K562 (cell line): ENCODE measurements around the gene TMEM187. TPM values are rescaled to one million over a fixed set of nuclear protein-coding genes. Genes with fewer than 3 reads are reported as not detected.

Experiments used
- CXXC5 ChIP-seq: fragments of 250-450 bp; sonication (Bioruptor Pico); IDR thresholded peaks from 2 replicates; pipeline ENCODE4 v1.8.0; 2022; ENCODE audit warnings: inconsistent platforms, mild to moderate bottlenecking, moderate library complexity
- E2F3 ChIP-seq: fragments of 250-450 bp; sonication (Bioruptor Pico); IDR thresholded peaks from 2 replicates; pipeline ENCODE4 v1.4.0; 2020; ENCODE audit warnings: mild to moderate bottlenecking
- HDAC1 ChIP-seq, 2 experiments: fragments of 450-650 bp; IDR thresholded peaks; 2 replicates each; pipeline ENCODE4 v1.6.1; 2016 to 2017; ENCODE audit warnings: inconsistent platforms in 1 of 2, mild to moderate bottlenecking in 1 of 2, moderate library complexity in 1 of 2
- HDGF ChIP-seq: fragments of 450-650 bp; IDR thresholded peaks from 2 replicates; pipeline ENCODE4 v1.6.1; 2016
- HMG20B ChIP-seq: fragments of 250-450 bp; sonication (Bioruptor Pico); IDR thresholded peaks from 2 replicates; pipeline ENCODE4 v1.5.0; 2021; ENCODE audit warnings: mild to moderate bottlenecking
- HMGN3 ChIP-seq: IDR thresholded peaks from 2 replicates; pipeline ENCODE4 v1.6.1; 2011; ENCODE audit warnings: borderline replicate concordance, low read depth, mild to moderate bottlenecking, mixed read lengths, low read length; ENCODE audit not compliant: insufficient read length; ENCODE audit errors: extremely low read depth
- IRF2 ChIP-seq: sonication (generic); formaldehyde crosslinking; IDR thresholded peaks from 2 replicates; pipeline ENCODE4 v1.8.1; 2022; ENCODE audit warnings: mild to moderate bottlenecking, missing genetic modification reagents
- LCOR ChIP-seq: sonication (generic); formaldehyde crosslinking; IDR thresholded peaks from 2 replicates; pipeline ENCODE4 v1.8.0; 2022; ENCODE audit warnings: mild to moderate bottlenecking, missing genetic modification reagents
- MAFG ChIP-seq: fragments of 450-650 bp; conservative IDR thresholded peaks from 2 replicates; pipeline ENCODE4 v1.6.1; 2016; ENCODE audit warnings: missing genetic modification characterization, missing compliant biosample characterization
- MXD1 ChIP-seq: fragments of 250-450 bp; sonication (Bioruptor Pico); IDR thresholded peaks from 2 replicates; pipeline ENCODE4 v1.8.0; 2021; ENCODE audit warnings: borderline replicate concordance, mild to moderate bottlenecking, moderate library complexity; ENCODE audit not compliant: poor library complexity, severe bottlenecking
- PURB ChIP-seq: sonication (generic); formaldehyde crosslinking; IDR thresholded peaks from 2 replicates; pipeline ENCODE4 v1.9.0; 2021; ENCODE audit warnings: low read depth, mild to moderate bottlenecking, missing genetic modification reagents
- ZNF133 ChIP-seq: fragments of 250-450 bp; sonication (Bioruptor Pico); IDR thresholded peaks from 2 replicates; pipeline ENCODE4 v1.4.0; 2020; ENCODE audit warnings: mild to moderate bottlenecking
- ZNF277 ChIP-seq: fragments of 250-450 bp; sonication (Bioruptor Pico); IDR thresholded peaks from 2 replicates; pipeline ENCODE4 v1.8.0; 2022; ENCODE audit warnings: inconsistent platforms, mild to moderate bottlenecking, moderate library complexity, borderline replicate concordance
- ZNF551 ChIP-seq: fragments of 250-450 bp; sonication (Bioruptor Pico); IDR thresholded peaks from 2 replicates; pipeline ENCODE4 v1.5.0; 2021; ENCODE audit warnings: mild to moderate bottlenecking, moderate library complexity
- ZNF780A ChIP-seq: fragments of 250-450 bp; sonication (Bioruptor Pico); IDR thresholded peaks from 2 replicates; pipeline ENCODE4 v1.5.0; 2021; ENCODE audit warnings: mild to moderate bottlenecking
- polyA plus RNA-seq, 8 experiments: library from polyadenylated mRNA; depleted of rRNA in 4 of 8; stranded (reverse) in 5 of 8; unstranded in 3 of 8; fragments of >200 nt; fragmentation: Nextera tagmentation in 2 of 8; fragmentation: Illumina TruSeq in 1 of 8; extraction: Ambion mirVana in 2 of 8; extraction: Trizol in 1 of 8; gene quantifications; 2 replicates each; pipeline versions ENCODE4 v1.2.1 to v1.2.3, GENCODE V29; 2011 to 2014; ENCODE audit warnings: inconsistent platforms in 1 of 8, missing spikeins in 1 of 8
- total RNA-seq, 7 experiments: library from RNA; depleted of rRNA in 6 of 7; stranded (reverse); fragments of >200 nt in 6 of 7; fragmentation: Illumina TruSeq in 2 of 7; extraction: Trizol in 2 of 7; gene quantifications; 2 replicates each; pipeline versions ENCODE4 v1.2.1 to v1.2.3, GENCODE V29; 2011 to 2021; ENCODE audit warnings: low replicate concordance in 1 of 7
- TF ChIP-seq, protein P1 (sequence below): fragments of 200-600 bp; sonication (generic); IDR thresholded peaks from one replicate; pipeline ENCODE4 v1.6.1; 2012; ENCODE audit warnings: mild to moderate bottlenecking, low read depth, low read length, inconsistent platforms

Gene TMEM187
- total and polyA plus RNA-seq, 9 of the 15 experiments (the other 6 are each of a cell fraction or from before 2014, with no cell fraction given): 0.13 to 6.4 (median 1.6) TPM

DNA sequence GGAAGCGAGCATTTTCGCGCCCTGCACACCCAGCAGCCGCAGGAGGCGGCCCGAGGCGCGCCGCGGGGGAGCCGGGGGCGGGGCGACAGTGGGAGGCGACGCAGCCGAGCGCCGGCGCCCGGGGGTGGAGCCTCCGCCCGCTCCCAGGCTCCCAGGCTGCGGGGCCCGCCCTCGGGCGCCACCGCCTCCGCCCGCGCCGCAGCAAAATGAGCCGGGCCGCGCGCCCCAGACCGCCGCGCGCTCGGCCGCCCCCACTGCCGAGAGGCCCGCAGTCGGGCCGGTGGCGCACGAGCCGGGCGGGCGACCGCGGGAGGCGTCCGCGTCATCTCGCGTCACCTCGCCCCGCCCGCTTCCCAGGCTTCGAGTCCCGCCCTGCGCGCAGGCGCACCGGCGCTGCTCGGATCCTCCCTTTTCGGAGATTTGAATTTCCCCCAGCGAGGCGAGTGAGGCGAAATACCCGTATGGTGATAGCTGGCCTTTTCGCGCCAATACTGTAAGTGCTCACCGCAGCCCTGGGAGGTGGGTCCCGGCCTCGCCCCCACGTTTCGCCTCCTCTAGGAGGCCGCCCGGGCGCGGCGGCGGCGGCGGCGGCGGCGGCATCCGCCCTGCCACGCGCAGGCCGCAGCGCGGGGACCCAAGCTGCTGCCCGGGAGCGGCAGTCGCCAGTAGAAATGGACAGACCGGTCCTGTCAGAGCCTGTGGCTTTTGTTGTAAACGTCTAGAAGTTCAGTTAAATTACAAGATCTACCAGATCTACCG is at the start of gene TMEM187 (continued):
- TF ChIP-seq ZNF780A (CRISPR knock-in tag): no peak
- no peak for TF ChIP-seq IRF2 (CRISPR knock-in tag)
- TF ChIP-seq HDGF: no peak
- no peak for TF ChIP-seq PURB (CRISPR knock-in tag)
- no peak for TF ChIP-seq HMG20B (CRISPR knock-in tag)
- peak; percentile 85 for TF ChIP-seq E2F3 (CRISPR knock-in tag)
- no peak for TF ChIP-seq ZNF551 (CRISPR knock-in tag)
- TF ChIP-seq CXXC5 (CRISPR knock-in tag): peak; percentile 67; the same call in 1 of the 2 replicates
- TF ChIP-seq HDAC1 (IDR thresholded peaks at IDR 0.05): no peak
- TF ChIP-seq MXD1 (CRISPR knock-in tag): no peak
- no peak for TF ChIP-seq ZNF133 (CRISPR knock-in tag)
- TF ChIP-seq, protein P1, sequence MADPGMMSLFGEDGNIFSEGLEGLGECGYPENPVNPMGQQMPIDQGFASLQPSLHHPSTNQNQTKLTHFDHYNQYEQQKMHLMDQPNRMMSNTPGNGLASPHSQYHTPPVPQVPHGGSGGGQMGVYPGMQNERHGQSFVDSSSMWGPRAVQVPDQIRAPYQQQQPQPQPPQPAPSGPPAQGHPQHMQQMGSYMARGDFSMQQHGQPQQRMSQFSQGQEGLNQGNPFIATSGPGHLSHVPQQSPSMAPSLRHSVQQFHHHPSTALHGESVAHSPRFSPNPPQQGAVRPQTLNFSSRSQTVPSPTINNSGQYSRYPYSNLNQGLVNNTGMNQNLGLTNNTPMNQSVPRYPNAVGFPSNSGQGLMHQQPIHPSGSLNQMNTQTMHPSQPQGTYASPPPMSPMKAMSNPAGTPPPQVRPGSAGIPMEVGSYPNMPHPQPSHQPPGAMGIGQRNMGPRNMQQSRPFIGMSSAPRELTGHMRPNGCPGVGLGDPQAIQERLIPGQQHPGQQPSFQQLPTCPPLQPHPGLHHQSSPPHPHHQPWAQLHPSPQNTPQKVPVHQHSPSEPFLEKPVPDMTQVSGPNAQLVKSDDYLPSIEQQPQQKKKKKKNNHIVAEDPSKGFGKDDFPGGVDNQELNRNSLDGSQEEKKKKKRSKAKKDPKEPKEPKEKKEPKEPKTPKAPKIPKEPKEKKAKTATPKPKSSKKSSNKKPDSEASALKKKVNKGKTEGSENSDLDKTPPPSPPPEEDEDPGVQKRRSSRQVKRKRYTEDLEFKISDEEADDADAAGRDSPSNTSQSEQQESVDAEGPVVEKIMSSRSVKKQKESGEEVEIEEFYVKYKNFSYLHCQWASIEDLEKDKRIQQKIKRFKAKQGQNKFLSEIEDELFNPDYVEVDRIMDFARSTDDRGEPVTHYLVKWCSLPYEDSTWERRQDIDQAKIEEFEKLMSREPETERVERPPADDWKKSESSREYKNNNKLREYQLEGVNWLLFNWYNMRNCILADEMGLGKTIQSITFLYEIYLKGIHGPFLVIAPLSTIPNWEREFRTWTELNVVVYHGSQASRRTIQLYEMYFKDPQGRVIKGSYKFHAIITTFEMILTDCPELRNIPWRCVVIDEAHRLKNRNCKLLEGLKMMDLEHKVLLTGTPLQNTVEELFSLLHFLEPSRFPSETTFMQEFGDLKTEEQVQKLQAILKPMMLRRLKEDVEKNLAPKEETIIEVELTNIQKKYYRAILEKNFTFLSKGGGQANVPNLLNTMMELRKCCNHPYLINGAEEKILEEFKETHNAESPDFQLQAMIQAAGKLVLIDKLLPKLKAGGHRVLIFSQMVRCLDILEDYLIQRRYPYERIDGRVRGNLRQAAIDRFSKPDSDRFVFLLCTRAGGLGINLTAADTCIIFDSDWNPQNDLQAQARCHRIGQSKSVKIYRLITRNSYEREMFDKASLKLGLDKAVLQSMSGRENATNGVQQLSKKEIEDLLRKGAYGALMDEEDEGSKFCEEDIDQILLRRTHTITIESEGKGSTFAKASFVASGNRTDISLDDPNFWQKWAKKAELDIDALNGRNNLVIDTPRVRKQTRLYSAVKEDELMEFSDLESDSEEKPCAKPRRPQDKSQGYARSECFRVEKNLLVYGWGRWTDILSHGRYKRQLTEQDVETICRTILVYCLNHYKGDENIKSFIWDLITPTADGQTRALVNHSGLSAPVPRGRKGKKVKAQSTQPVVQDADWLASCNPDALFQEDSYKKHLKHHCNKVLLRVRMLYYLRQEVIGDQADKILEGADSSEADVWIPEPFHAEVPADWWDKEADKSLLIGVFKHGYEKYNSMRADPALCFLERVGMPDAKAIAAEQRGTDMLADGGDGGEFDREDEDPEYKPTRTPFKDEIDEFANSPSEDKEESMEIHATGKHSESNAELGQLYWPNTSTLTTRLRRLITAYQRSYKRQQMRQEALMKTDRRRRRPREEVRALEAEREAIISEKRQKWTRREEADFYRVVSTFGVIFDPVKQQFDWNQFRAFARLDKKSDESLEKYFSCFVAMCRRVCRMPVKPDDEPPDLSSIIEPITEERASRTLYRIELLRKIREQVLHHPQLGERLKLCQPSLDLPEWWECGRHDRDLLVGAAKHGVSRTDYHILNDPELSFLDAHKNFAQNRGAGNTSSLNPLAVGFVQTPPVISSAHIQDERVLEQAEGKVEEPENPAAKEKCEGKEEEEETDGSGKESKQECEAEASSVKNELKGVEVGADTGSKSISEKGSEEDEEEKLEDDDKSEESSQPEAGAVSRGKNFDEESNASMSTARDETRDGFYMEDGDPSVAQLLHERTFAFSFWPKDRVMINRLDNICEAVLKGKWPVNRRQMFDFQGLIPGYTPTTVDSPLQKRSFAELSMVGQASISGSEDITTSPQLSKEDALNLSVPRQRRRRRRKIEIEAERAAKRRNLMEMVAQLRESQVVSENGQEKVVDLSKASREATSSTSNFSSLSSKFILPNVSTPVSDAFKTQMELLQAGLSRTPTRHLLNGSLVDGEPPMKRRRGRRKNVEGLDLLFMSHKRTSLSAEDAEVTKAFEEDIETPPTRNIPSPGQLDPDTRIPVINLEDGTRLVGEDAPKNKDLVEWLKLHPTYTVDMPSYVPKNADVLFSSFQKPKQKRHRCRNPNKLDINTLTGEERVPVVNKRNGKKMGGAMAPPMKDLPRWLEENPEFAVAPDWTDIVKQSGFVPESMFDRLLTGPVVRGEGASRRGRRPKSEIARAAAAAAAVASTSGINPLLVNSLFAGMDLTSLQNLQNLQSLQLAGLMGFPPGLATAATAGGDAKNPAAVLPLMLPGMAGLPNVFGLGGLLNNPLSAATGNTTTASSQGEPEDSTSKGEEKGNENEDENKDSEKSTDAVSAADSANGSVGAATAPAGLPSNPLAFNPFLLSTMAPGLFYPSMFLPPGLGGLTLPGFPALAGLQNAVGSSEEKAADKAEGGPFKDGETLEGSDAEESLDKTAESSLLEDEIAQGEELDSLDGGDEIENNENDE: no peak
- peak; percentile 37 for TF ChIP-seq HMGN3
- no peak for TF ChIP-seq MAFG
- no peak for TF ChIP-seq ZNF277
- TF ChIP-seq LCOR (CRISPR knock-in tag): no peak
